GM13976 (cell line): ENCODE results near the gene LDLR.
"Not testable (repeated sequence)": the region's sequence is repeated elsewhere in the genome, so short reads cannot be mapped to it uniquely, and the experiment has no call there.

Source experiments
- DNase-seq: peaks from one replicate; pipeline ENCODE4 v3.0.0; 2012; ENCODE audit warnings: low spot score
- in situ Hi-C: fragments of 300-500 bp; cut with MboI; formaldehyde crosslinking; loops from one replicate; pipeline ENCODE4 v1.12.0; 2022; ENCODE audit warnings: low sequenced_read_pairs, mixed read lengths, inconsistent platforms; ENCODE audit not compliant: unreplicated experiment
- TF ChIP-seq, protein P1 (sequence below): IDR thresholded peaks from 2 replicates; pipeline ENCODE4 v1.5.1; 2012; ENCODE audit warnings: borderline replicate concordance, mild to moderate bottlenecking; ENCODE audit not compliant: insufficient read depth; ENCODE audit errors: extremely low read depth, missing control alignments, control extremely low read depth

LDLR gene

DNA sequence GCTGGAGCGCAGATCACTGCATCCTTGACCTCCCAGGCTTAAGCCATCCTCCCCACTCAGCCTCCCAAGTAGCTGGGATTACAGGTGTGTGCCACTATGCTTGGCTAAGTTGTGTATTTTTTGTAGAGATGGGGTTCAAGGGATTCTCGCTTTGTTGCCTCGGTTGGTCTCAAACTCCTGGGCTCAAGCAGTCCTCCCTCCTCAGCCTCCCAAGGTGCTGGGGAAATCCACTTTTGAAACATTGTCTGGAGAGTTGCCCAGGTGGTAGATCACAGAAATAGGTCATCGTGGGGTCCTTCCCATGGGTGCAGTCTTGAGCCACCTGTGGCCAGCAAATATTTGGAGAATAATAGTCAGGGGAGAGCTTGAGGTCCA, 5.2 kb downstream of the LDLR start:
- no peak for DNase-seq
- TF ChIP-seq, protein P1, sequence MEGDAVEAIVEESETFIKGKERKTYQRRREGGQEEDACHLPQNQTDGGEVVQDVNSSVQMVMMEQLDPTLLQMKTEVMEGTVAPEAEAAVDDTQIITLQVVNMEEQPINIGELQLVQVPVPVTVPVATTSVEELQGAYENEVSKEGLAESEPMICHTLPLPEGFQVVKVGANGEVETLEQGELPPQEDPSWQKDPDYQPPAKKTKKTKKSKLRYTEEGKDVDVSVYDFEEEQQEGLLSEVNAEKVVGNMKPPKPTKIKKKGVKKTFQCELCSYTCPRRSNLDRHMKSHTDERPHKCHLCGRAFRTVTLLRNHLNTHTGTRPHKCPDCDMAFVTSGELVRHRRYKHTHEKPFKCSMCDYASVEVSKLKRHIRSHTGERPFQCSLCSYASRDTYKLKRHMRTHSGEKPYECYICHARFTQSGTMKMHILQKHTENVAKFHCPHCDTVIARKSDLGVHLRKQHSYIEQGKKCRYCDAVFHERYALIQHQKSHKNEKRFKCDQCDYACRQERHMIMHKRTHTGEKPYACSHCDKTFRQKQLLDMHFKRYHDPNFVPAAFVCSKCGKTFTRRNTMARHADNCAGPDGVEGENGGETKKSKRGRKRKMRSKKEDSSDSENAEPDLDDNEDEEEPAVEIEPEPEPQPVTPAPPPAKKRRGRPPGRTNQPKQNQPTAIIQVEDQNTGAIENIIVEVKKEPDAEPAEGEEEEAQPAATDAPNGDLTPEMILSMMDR: no peak
- in situ Hi-C loops: no loop called here

DNA sequence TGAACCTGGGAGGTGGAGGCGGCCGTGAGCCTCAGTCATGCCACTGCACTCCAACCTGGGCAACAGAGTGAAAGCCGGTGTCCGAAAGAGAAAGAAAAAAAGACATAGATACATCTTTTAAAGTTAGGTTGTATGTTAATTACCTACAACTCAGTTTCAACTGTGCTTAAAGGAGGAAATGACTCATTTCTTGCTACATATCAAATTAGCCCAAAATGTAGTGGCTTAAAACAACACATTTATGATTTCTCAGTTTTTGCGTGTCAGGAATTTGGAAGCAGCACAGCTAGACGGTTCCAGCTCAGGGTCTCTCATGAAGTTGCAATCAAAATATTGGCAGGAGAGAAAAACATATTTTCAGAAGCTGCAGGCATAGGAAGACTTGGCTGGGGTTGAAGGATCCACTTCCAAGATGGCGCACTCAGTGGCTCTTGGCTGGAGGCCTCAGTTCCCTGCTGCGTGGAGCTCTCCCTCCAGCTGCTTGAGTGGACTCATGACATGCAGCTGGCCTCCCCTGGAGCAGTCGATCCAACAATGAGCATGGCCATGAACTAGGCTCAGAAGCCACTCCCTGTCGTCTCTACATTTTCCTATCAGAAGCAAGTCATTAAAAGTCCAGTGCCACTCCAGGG, 7.1 kb downstream of the LDLR start:
- TF ChIP-seq, protein P1: no peak
- DNase-seq: peak; percentile 54
- in situ Hi-C loops: no loop called here

DNA sequence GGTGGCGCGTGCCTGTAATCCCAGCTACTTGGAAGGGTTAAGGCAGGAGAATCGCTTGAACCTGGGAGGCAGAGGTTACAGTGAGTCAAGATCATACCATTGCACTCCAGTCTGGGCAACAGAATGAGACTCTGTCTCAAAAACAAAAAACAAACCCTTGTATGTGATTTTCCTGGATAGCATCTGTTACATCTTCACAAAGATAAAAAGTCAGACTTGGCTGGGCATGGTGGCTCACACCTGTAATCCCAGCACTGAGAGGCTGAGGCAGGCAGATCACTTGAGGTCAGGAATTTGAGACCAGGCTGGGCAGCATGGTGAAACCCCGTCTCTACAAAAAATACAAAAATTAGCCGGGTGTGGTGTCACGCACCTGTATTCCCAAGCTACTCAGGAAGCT, 8.1 kb downstream of the LDLR start:
- DNase-seq, in situ Hi-C loops: not testable (repeated sequence)

DNA sequence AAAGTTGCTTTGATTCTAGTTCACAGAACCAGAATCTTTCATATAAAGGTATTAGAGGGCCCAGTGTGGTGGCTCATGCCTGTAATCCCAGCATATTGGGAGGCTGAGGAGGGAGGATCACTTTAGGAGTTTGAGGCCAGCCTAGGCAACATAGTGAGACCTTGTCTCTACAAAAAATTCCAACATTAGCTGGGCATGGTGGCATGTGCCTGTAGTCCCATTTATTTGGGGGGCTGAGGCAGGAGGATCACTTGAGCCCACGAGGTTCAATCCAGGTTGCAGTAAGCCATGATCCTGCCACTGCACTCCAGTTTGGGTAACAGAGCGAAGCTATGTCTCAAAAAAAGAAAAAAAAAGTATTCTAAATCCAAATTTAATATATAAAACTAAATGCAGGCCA, 9.1 kb downstream of the LDLR start:
- TF ChIP-seq, protein P1: no peak
- in situ Hi-C loops: no loop called here
- no peak for DNase-seq

DNA sequence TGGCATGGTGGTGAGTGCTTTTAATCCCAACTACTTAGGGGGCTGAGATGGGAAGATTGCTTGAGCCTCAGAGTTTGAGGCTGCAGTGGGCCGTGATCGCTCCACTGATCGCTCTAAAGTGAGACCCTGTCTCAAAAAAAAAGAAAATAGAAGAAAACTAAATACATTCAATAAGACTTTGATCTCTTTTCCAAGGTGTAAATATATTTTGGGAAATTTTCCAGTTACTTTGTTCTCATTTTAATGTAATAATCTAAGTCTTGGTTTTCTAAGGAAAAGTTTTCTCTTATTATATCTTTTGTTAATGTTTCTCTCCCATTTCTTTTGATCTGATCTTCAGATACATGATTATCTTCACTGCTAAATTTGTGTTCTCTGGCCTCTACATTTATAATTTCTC, 9.6 kb downstream of the LDLR start:
- DNase-seq: no peak
- TF ChIP-seq, protein P1: no peak
- in situ Hi-C loops: no loop called here

DNA sequence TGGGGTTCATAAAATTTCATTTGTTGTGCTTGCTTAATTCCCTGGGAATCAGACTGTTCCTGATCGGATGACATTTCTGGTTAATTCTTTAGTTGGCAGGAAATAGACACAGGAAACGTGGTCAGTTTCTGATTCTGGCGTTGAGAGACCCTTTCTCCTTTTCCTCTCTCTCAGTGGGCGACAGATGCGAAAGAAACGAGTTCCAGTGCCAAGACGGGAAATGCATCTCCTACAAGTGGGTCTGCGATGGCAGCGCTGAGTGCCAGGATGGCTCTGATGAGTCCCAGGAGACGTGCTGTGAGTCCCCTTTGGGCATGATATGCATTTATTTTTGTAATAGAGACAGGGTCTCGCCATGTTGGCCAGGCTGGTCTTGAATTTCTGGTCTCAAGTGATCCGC, 10.8 kb downstream of the LDLR start:
- DNase-seq: no peak
- TF ChIP-seq, protein P1: no peak
- in situ Hi-C loops: no loop called here

DNA sequence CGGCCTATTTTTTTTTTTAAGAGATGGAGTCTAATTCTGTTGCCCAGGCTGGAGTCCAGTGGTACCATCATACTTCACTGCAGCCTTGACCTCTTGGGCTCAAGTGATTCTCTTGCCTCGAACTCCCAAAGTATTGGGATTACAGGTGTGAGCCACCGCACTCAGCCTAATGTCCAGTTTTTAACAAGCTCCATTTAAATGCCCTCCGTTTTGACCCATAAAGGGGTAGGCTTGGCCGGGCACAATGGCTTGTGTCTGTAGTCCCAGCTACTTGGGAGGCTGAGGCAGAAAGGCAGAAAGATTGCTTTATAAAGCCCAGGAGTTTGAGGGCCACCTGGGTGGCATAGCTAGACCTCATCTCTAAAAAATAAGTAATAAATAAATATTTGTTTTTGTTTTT, 11.8 kb downstream of the LDLR start:
- in situ Hi-C loops: no loop called here
- TF ChIP-seq, protein P1: no peak
- no peak for DNase-seq
